GM18499 (cell line): ENCODE results near the gene ATR.

Source experiments
- ATAC-seq: cut with Tn5 transposase; IDR thresholded peaks from one replicate; pipeline ENCODE4 v1.9.1; 2021; ENCODE audit warnings: moderate number of reproducible peaks; ENCODE audit not compliant: insufficient read depth, unreplicated experiment

ATR gene

DNA sequence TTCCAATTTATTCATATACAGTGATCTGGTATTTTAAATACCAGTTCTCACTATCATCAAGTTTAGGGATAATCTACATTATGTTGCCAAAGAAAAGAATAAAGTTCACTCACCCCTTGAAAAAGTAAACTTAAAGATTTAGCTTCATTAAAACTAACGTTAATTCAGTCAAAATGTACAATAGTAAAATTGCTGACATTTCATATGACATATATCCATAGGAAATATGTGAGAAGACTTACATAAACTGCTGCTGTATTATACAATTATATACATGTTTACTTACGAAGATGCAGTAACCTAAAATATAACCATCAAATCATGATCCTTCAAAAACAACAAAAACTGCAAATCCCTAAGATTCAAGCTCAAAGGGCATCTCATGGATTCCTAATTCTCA lies 44.0 kb downstream of the ATR start:
- no peak for ATAC-seq

DNA sequence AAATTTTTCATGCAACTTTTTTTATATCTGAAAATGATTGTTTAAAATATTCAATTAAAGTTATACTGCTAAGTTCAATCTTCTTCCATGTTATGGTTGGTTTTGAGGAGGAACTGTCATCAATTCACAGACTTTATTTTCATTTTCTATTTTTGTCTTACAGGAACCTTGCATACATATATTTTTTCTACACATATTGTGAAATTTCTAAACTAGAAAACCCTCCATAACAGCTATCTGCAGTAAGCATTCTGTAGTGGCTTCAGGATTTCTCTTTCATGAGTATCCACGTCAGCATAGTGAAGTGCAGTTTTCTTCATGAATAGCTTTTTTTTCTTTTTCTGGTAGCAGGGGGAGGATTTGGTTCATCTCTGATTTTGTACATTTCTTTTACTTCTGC lies 48.2 kb downstream of the ATR start:
- ATAC-seq = no peak

DNA sequence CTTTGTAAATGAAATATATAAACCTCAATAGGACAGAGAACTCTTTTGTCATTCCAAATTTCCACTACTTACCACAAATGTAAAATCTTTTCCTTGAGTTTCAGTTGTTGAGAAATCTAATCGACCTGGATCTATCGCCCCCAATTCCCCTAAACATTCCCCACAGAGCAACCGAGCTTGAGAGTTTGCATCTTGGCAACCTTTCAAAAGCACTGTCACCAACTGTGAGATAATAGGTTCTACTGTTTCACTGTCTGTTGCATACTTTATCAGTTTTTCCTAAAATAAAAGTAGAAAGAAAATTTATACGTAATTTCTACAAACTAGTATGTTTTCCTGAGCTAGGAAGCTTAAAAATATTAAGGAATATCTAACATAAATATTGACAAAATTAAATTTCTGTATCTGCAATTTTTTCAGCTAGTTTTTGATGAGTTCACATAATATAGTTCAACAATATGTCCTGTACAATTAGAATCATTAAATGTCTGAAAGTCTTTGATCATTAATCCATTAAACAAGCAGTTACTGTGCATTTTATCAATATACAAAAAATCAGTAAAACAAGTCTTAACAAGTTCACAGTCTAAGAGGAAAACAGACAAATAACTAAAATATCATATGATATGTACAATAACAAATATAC lies 54.5 kb downstream of the ATR start:
- no peak for ATAC-seq

DNA sequence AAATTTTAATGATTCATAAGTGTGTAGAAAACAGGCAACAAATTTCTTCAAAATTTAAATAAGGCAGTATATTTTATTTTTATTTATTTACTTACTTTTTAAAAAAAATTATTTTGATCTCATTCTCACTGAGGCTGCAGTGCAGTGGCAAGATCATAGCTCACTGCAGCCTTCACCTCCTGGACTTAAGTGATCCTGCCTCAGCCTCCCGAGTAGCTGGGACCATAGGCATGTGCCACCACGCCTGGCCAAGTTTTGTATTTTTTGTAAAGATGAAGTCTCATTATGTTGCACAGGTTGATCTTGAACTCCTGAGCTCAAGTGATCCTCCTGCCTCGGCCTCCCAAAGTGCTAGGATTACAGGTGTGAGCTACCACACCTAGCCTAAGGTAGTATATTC lies 69.5 kb downstream of the ATR start:
- ATAC-seq = no peak

DNA sequence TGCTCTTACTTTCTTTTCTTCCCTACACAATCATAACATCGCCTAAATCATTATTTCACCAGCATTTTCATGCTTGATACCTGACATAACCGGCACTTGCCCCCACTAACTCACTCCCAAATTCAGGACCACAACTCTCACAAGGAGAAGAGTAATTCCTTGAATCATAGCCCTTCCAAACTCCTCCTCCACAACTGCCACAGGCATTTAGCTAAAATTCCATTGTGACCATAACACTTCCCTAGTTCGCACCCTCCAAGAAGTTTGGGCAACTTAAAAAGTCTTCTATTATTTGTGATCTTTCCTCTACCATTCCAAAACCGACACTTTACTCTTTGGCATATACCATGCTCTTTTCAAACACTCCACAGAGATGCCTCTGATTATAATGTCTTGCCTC lies 71.3 kb downstream of the ATR start:
- ATAC-seq = no peak

DNA sequence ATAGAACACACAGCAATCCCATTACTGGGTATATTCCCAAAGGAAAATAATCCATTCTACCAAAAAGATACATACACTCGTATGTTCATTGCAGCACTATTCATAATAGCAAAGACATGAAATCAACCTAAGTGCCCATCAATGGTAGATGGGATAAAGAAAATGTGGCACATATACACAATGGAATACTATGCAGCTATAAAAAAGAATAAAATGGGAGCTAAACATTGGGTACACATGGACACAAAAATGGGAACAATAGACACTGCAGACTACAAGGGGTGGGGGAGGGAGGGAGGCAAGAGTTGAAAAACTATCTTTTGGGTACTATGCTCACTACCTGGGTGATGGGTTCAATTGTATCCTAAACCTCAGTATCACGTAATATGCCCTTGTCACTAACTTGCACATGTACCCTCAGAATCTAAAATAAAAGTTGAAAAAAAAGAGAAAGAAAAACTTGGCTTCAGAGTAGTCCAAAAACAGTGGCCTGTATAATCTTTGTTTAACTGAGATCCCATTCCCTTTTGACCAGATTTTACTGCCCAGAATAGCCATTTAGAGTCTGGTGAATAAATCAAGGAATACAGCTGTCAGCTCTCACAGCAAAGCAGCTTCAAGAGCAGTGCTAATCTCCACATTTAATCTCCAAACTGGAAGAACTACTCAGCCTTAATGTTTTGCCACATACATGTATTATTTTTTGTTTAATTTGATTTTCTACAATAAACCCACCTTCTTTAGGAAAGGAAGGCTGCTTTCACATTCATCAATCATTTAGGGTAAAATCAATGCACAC lies 76.1 kb downstream of the ATR start:
- ATAC-seq = no peak

DNA sequence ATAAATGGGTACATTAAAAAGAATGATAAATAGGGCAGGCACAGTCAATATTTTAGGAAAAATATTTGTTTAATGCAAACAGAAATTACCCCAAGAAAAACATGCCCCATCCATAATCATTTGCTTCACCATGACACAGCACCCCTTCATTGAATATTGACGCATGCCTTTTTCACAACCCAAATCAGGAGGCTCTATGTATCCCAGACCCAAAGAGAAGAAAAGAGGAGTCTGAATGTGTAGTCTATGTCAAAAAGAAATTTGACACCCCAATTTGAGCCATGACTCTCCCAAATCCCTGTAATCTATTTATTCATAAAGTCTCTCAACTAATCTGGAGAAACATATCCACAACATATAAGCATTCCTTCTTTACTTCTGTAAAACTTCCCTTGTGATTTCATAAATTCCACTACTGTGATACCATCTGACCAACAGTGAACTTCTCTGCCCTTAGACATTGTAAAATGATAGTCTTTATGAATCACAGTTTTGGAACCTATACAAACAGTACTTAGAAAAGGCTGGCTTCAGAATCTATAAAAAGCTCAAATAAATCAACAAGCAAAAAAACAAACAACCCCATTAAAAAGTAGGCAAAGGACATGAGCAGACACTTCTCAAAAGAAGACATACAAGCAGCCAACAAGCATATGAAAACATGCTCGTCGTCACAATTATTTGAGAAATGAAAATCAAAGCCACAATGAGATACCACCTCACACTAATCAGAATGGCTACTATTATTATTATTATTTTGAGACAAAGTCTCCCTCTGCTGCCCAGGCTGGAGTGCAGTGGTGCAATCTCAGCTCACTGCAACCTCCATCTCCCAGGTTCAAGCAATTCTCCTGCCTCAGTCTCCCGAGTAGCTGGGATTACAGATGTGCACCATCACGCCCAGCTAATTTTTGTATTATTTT lies 77.3 kb downstream of the ATR start:
- no peak for ATAC-seq

DNA sequence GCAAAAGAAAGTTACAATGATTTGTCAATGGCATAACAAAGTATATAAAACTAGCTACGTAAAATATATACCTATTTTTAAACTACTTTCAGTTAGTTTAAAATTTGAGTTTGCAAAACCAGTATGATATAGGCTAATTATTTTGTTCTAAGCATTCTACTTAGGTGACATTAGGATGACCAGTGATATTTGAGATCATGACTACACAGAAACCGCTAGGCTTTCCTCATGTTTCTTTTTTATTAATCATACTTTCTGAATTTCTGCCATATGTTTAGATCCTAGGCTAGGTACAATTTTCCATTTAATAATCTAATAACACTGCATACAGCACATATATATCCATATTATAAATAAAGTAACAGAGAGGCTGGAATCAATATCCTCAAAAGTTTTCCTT lies 78.3 kb downstream of the ATR start:
- ATAC-seq = no peak

DNA sequence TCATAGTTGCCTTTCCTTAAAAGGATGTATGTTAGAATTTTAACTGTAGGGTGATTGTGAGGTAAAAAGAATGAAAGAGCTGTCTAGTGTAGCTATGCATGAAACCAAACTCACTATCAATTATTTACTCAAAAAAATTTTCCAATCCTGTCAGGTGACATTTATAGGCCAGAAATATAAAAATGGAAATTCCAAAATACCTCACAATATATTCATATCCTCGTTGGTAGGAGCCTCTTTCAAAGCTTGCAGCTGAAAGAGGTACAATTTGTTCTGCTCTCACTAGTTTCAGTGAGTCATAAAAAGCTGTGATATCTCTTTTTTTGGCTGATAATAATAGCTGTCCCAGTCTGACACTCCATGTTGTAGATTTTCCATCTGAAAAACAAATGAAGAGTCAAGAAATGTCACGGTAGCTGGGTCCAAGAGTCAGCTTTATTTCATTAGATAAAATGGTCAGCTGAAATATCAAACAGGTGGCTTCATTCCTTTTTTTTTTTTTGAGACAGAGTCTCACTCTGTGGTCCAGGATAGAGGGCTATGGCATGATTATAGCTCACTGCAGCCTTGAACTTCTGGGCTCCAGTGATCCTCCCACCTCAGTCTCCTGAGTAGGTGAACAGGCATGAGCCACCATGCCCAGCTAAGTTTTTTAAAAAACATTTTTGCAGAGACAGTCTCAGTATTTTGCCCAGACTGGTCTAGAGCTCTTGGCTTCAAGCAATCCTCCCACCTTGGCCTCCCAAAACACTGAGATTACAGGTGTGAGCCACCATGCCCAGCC lies 79.9 kb downstream of the ATR start:
- no peak for ATAC-seq

DNA sequence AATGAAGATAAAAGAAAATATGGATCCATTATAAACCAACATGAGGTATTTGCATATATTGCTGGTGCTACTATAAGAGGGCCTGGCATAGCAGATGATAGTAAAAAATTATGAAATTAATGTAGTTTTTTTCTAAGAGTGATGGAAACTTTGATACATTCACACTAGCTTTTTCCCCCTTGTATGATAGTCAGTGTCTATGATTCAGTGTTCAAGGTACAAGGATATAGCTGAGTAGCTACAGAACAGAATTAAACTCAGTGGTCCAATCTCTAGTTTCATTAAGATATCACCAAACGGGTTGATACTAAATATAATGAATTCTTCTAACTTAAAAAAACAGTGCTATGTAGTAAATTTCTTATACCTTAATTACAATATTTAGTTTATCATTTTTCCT lies 80.8 kb downstream of the ATR start:
- no peak for ATAC-seq

DNA sequence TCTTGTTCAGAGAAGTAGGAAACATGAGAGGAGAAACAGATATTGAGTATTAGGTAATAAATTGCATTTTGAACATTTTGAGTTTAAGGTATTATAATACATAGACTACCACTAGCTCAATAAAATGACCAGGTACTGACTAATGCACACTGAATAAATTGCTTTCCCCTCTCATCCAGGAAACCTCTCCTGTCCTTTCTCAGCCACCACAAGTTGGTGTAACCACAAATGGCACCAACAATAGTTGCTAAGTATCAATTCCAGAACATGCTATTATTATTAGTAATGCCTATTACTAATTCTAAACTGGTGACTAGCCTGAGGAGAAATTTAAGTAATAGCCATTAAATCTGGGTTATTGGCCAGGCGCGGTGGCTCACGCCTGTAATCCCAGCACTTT lies 83.4 kb downstream of the ATR start:
- ATAC-seq = no peak

DNA sequence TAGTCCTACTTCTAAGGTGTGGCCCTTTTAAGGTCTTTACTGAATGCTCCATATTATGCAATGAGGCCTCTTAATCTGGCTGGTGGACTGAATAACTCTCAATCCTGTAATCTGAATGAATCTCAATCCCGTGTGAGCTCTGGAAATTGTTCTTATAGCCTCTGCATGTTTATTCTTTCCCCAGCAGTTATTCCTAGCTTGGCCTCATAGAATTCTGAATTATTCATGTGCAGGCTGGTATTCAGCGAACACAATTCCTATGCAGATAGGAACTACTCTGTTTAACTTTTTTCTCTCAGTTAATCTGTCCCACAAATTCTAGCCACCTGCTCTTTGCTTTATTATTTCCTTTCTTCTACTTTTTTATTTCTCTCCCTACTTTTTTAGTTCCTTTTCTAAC lies 86.3 kb downstream of the ATR start:
- ATAC-seq = no peak

DNA sequence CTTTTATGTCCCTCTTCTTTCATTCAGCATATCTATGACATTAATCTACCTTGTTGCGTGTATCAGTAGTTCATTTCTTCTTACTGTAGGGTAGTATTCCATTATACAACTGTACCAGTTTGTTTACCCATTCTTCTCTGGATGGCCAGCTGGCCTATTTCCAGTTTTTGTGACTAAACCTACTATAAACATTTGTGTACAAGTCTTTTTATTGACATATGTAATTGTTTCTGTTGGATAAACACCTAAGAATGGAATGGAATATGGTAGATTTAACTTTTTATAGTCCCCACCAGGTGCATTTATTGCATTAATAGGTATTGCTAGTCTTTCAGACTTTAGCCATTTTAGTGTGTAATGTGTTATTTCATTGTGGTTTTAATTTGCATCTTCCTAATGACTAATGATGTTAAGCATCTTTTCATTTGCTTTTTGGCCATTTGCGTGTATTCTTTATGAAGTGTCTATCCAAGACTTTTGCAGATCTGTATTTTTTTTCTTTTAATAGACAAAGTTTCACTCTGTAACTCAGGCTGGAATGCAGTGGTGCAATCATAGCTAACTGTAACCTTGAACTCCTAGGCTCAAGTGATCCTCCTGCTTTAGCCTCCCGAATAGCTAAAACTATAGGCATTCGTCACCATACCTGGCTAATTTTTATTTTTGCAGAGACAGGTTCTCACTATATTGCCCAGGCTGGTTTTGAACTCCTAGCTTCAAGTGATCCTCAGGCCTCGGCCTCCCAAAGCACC lies 88.8 kb downstream of the ATR start:
- no peak for ATAC-seq

DNA sequence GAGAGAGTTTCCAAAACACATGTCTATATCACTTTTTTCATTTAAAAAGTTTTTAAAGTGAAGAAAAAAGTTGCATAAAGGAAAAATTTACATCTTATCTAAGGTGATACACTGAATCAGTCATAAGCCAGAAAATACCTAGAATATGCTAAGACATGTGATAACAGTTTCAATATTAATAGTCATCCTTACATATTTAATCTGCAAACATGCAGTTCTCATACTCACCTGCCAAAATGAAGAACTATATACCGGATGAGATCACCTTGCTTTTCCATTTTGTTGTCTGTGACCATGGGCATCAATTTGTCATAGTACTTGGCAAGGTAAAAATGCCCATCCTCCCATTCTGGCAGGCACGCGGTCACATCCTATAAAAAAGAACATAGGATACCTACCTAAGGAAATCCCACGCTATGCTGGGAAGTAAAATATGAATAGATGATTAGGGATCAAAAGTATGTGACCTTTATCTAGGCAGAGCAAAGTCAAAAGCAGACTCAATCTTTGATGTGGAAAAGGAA lies 93.6 kb downstream of the ATR start:
- ATAC-seq = no peak

DNA sequence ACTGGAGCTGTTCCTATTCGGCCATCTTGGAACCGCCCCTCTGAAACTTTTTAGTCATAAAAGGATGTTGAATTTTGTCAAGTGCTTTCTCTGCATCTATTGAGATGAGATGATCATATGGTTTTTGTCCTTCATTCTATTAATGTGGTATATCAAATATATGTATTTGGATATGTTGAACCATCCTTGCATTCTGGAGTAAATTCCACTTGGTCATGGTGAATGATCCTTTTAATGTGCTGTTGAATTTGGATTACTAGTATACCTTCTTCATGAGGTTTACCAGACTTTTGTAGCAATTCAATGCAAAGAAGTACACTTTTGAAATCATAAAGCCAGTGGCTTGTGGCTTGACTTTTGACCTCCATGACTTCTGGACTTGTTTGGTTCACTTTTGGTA lies 97.3 kb downstream of the ATR start:
- no peak for ATAC-seq

DNA sequence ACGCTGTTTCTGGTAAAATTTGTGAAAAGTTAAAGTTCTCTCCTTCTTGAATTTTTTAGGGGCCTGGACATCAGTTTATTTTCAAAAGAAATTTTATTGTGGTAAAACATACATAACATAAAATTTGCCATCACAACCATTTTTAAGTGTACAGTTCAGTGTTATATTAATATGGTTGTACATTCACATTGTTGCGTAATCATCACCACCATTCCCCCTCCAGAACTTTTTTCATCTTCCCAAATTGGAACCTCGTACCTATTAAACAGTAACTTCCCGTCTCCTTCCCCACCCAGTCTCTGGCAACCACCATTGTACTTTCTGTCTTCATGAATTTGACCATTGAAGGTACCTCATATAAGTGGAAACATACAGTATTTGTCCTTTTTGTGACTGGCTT lies 107.7 kb downstream of the ATR start:
- ATAC-seq = no peak

DNA sequence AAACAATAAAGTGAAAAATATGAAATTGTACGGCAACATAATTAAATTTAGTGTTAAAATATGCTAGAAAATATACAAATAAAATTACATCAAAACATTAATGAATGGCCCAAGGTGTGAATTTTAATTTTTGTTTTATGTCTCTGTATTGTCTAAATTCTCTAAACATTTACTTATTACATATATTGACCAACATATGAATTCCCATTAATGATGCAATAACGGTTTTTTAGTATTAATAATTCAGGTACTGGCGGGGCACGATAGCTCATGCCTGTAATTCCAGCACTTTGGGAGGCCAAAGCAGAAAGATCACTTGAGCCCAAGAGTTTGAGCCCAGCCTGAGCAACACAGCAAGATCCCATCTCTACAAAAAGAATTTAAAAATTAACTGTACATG lies 110.1 kb downstream of the ATR start:
- ATAC-seq = no peak

DNA sequence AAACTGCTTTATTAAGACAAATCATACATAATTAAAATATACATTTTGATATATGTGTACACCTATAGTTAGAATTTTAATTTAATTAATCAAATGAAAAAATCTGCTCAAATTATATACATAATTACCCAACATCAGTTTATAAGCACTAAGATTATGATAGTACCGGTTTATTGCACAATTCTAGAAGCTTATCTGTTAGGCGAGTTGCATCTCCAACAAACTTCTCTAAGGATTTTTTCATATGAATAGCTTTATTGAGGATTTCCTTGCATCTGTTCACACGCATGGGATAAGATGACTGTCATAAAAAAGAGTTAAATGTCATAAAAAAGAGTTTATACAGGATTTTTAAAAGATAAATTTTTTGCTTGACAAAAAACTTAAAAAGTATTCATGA lies 110.8 kb downstream of the ATR start:
- no peak for ATAC-seq

DNA sequence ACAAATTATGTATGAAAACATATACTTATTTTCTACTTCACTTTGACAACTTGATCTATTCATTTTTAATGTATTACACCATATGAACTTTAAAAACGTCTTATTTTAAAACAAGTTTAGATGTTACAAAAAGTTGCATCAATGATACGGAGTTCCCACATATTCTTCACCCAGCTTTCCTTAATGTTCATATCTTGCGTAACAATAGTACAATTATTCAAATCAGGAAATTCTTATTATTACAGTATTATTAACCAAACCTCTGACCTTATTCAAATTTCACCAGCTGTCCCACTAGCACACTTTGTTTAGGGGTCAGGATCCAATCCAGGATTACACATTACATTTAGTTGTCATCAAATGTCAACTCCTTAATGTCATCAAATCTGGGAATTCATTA lies 117.8 kb downstream of the ATR start:
- no peak for ATAC-seq
